Type B pancreatic cell (in vitro differentiated cells): ENCODE results near the gene HBS1L. TPM values are rescaled to one million over a fixed set of nuclear protein-coding genes. Genes with fewer than 3 reads are reported as not detected.

ENCODE experiments used
- DNase-seq: peaks from one replicate; pipeline ENCODE4 v3.0.0; 2021; ENCODE audit warnings: mixed read lengths; ENCODE audit not compliant: unreplicated experiment; ENCODE audit errors: extremely low spot score
- H3K27ac Mint-ChIP-seq: 2 replicates; pipeline ENCODE4 v1.8.0; 2021; ENCODE audit warnings: mild to moderate bottlenecking, mixed read lengths
- H3K27me3 Mint-ChIP-seq: 2 replicates; pipeline ENCODE4 v1.8.0; 2021; ENCODE audit warnings: mixed read lengths
- H3K36me3 Mint-ChIP-seq: 2 replicates; pipeline ENCODE4 v1.8.0; 2021; ENCODE audit warnings: mixed read lengths
- H3K4me1 Mint-ChIP-seq: one replicate; pipeline ENCODE4 v1.8.0; 2021; ENCODE audit warnings: mixed read lengths; ENCODE audit not compliant: unreplicated experiment
- H3K4me3 Mint-ChIP-seq: 2 replicates; pipeline ENCODE4 v1.8.0; 2021; ENCODE audit warnings: mild to moderate bottlenecking, mixed read lengths
- H3K9me3 Mint-ChIP-seq: 2 replicates; pipeline ENCODE4 v1.8.0; 2021; ENCODE audit warnings: mixed read lengths
- total RNA-seq: library from RNA; stranded (reverse); gene quantifications from 2 replicates; pipeline ENCODE4 v1.2.1, GENCODE V29; 2021; ENCODE audit warnings: low replicate concordance
- TF ChIP-seq, protein P1 (sequence below): fragments of 200-600 bp; sonication (generic); conservative IDR thresholded peaks from 2 replicates; pipeline ENCODE4 v1.5.0; 2021; ENCODE audit warnings: antibody characterized with exemption, mild to moderate bottlenecking

The HBS1L gene
- total RNA-seq, 1 donor from 2014 or later: 71.0 TPM

DNA sequence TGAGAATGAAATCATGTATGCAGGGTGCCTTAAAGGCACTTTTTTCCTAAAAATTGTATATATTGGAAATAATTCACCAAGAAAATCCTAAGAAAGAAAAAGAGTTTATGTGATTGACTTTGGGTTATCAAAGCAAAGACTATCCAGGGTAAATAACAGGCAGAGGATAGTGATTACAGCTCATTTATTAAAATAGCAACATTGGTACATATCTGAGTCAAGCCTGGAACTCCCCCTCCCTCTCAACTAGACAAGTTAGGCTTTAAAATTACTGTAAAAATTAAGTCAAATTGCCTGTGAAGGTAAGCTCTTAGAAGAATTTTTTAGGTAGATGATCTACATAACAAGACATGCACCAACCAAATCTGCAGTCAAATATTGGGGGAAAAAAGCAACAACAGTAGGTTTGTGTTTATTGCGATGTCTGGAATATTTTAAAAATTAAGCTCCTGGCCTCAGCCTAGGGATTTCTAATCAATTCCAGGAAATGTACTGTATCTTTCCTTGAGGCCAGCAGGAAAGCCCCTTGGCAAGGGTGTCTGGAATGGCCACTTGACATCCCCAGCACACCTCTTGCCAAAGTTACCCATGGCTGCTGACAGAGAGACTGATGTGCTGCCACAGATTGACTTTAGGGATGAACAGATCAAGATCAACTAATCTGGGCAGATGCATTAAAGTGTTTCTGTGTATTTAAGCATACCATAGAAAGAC lies 31.2 kb upstream of the HBS1L start:
- H3K27ac Mint-ChIP-seq: no peak overlapping the region
- no peaks in the 10 kb centered on the region for H3K36me3 Mint-ChIP-seq
- no peaks in the 10 kb centered on the region for H3K4me1 Mint-ChIP-seq
- H3K9me3 Mint-ChIP-seq: peaks cover 4% of the 10 kb centered on the region
- no peak overlapping the region for H3K4me3 Mint-ChIP-seq
- DNase-seq: no peak
- TF ChIP-seq, protein P1, sequence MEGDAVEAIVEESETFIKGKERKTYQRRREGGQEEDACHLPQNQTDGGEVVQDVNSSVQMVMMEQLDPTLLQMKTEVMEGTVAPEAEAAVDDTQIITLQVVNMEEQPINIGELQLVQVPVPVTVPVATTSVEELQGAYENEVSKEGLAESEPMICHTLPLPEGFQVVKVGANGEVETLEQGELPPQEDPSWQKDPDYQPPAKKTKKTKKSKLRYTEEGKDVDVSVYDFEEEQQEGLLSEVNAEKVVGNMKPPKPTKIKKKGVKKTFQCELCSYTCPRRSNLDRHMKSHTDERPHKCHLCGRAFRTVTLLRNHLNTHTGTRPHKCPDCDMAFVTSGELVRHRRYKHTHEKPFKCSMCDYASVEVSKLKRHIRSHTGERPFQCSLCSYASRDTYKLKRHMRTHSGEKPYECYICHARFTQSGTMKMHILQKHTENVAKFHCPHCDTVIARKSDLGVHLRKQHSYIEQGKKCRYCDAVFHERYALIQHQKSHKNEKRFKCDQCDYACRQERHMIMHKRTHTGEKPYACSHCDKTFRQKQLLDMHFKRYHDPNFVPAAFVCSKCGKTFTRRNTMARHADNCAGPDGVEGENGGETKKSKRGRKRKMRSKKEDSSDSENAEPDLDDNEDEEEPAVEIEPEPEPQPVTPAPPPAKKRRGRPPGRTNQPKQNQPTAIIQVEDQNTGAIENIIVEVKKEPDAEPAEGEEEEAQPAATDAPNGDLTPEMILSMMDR: no peak
- peaks cover 10% of the 10 kb centered on the region for H3K27me3 Mint-ChIP-seq

DNA sequence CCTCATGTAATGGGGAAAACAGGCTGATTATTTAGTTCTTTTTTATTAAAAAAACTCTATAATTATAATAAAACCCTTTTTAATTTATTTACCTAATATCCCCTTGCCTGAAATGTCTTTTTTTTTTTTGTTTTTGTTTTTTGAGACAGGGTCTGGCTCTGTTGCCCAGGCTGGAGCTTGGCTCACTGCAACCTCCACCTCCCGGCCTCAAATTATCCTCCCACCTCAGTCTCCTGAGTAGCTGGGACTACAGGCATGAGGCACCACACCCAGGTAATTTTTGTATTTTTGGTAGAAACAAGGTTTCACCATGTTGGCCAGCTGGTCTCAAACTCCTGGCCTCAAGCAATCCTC lies 30.3 kb upstream of the HBS1L start:
- TF ChIP-seq, protein P1: no peak
- no peak overlapping the region for H3K27ac Mint-ChIP-seq

DNA sequence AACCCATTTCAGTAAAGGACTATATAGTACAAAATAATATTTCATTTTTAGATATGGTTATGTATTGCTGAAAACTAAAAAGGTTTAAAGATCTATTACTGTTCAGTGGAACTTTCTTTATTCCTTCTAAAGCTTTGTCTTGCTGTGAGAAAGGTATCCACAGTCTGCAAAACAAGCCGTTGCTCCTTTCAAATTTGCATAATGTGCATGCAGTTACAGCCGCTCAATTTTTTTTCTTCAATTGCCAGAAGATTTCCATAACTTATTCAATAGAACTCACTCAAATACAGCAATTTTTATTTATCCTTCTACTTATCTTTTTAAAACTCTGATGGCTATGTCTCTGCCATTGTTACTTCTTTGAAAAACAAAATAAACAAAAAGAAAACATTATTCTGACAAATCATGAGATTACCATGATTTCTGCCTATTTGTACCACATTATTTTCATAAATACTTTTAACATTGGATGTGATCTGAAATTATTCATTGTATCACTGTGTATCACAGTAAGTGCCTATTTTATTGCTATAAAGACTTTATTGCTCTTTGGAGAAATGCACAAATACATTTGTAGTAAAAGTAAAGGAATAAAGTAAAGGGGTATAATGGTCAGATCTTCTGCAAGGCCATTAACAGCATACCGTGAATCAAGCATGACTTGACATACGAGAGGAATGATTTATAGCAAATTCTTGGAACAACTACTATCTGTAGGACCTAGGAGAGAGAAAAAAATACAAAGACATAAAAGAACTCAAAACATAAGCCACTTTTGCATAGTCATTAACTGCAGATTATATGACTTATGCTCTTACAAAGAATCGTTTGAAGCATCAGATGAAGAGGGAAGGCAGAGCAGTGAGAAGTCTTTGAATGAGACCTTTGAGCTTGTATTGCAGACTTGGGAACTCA lies 29.6 kb upstream of the HBS1L start:
- Mint-ChIP-seq H3K9me3 (peaks cover 4% of the 10 kb centered on the region), H3K36me3 (no peaks in the 10 kb centered on the region), H3K4me3 (no peak overlapping the region), H3K27ac (no peak overlapping the region), H3K27me3 (peaks cover 10% of the 10 kb centered on the region), H3K4me1 (no peaks in the 10 kb centered on the region)
- TF ChIP-seq, protein P1: no peak
- no peak for DNase-seq

More for the DNA sequence above, 30.3 kb upstream of the HBS1L start:
- Mint-ChIP-seq H3K36me3 (no peaks in the 10 kb centered on the region), H3K4me1 (no peaks in the 10 kb centered on the region), H3K27me3 (peaks cover 10% of the 10 kb centered on the region), H3K4me3 (no peak overlapping the region), H3K9me3 (peaks cover 4% of the 10 kb centered on the region)
- DNase-seq: no peak

DNA sequence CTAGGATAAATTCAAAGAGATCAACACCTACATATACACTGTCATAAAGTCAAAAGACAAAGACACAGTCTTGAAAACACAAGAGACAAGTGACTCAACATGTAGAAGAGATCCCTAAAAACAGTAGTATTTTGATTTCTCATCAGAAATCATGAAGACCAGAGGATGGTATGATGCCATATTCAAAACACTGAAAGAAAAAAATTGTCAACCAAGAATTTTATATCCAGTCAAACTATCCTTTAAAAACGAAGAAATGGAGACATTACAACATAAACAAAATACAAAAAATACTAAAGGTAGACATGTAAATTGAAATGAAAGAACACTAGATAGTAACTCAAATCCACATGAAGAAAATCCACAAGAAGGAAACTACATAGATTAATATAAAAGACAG lies 27.3 kb upstream of the HBS1L start:
- H3K36me3 Mint-ChIP-seq: no peaks in the 10 kb centered on the region
- H3K27me3 Mint-ChIP-seq: peaks cover 11% of the 10 kb centered on the region
- peaks cover 4% of the 10 kb centered on the region for H3K9me3 Mint-ChIP-seq
- TF ChIP-seq, protein P1: no peak
- H3K4me1 Mint-ChIP-seq: no peaks in the 10 kb centered on the region
- no peak overlapping the region for H3K27ac Mint-ChIP-seq
- no peak for DNase-seq
- no peak overlapping the region for H3K4me3 Mint-ChIP-seq

DNA sequence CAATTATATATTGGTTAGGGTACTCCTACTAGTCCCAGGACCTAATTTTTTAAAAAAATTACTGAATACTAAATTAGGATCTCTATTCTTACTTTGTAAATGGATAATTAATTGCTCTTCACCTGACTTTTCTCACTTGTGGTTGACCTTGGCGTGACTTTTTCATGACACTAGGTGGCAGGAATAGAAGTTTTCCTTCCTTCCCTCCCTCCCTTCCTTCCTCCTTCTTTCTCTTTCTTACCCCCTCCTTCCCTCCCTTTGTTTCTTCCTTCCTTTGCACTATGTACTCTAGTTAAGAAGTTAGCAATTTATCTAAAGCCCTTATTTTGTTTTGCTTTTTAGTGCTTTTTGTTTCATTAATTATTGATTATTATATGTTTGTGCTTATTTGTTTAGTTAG lies 20.4 kb upstream of the HBS1L start:
- TF ChIP-seq, protein P1: no peak
- Mint-ChIP-seq H3K27ac (no peak overlapping the region), H3K4me3 (no peak overlapping the region), H3K27me3 (peaks cover 29% of the 10 kb centered on the region), H3K9me3 (no peaks in the 10 kb centered on the region), H3K4me1 (no peaks in the 10 kb centered on the region), H3K36me3 (no peaks in the 10 kb centered on the region)
- DNase-seq: no peak
